HG03060 (cell line): ENCODE measurements around the gene MYOC.
"Not testable (repeated sequence)": the region's sequence is repeated elsewhere in the genome, so short reads cannot be mapped to it uniquely, and the experiment has no call there.

ENCODE experiments used
- ATAC-seq: cut with Tn5 transposase; IDR thresholded peaks from one replicate; pipeline ENCODE4 v1.9.1; 2021; ENCODE audit warnings: low read depth, moderate number of reproducible peaks; ENCODE audit not compliant: unreplicated experiment

MYOC gene

GRCh38 chr1:171613282-171613681 lies 39.2 kb downstream of the MYOC start:
- no peak for ATAC-seq

- ATAC-seq: no peak
Measured at GRCh38 chr1:171611306-171611705, 41.2 kb downstream of the MYOC start.

GRCh38 chr1:171610385-171610784 lies 42.1 kb downstream of the MYOC start:
- ATAC-seq: peak; percentile 44

GRCh38 chr1:171606402-171606941 lies 46.0 kb downstream of the MYOC start:
- peak; percentile 40 for ATAC-seq

GRCh38 chr1:171603042-171603441 lies 49.4 kb downstream of the MYOC start:
- not testable (repeated sequence) for ATAC-seq

GRCh38 chr1:171600862-171601261 lies 51.6 kb downstream of the MYOC start:
- ATAC-seq: no peak

- ATAC-seq: not testable (repeated sequence)
Measured at GRCh38 chr1:171600310-171600709, 52.2 kb downstream of the MYOC start.

GRCh38 chr1:171597203-171597602 lies 55.3 kb downstream of the MYOC start:
- ATAC-seq: no peak

- no peak for ATAC-seq
Measured at GRCh38 chr1:171596705-171597104, 55.8 kb downstream of the MYOC start.

- ATAC-seq: no peak
Measured at GRCh38 chr1:171596119-171596518, 56.4 kb downstream of the MYOC start.

GRCh38 chr1:171595324-171595723 lies 57.2 kb downstream of the MYOC start:
- ATAC-seq: no peak

- no peak for ATAC-seq
Measured at GRCh38 chr1:171590022-171590421, 62.5 kb downstream of the MYOC start.

- no peak for ATAC-seq
Measured at GRCh38 chr1:171588230-171588629, 64.3 kb downstream of the MYOC start.

GRCh38 chr1:171585715-171586114 lies 66.8 kb downstream of the MYOC start:
- no peak for ATAC-seq
